ENCODE data around the gene PRKG1.

PRKG1 gene

DNA sequence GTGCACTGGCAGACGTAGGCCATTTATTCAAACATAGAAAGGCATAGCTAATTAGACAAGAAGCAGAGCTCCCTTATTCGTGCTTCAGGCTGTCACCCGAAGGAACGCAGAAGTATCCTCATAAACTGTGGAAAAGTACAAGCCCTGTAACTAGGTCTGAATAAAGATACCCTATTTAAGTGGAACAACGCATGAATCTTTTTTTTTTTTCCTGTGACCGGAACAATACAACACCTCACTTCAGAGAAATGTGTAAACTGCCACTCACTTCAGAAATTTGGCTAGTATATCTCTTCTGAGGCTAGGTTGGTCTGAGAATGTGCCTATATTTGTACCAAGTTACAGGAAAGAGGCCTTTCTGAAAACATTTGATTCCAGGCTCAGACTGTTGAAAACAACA lies 633.1 kb downstream of the PRKG1 start:
- H3K79me2 ChIP-seq (ENCODE audit: insufficient read depth, low read length), result no peaks in the 10 kb centered on the region
- no peak for DNase-seq
- H3K4me1 ChIP-seq (ENCODE audit: insufficient read depth, low read length), result peaks cover 19% of the 10 kb centered on the region
- ATAC-seq (ENCODE audit: insufficient read depth, low read depth), result peak; percentile 73
- no peak overlapping the region for H3K4me3 ChIP-seq (ENCODE audit: low read depth in 1 of 2, low read length in 2 of 2)
- H3K9ac ChIP-seq (ENCODE audit: low read depth, low read length), result no peak overlapping the region
- H3K27me3 ChIP-seq (ENCODE audit: insufficient read depth, low read length, poor library complexity), result no peaks in the 10 kb centered on the region
- H3K9me3 ChIP-seq (ENCODE audit: insufficient read depth, low read length, severe bottlenecking), result no peaks in the 10 kb centered on the region
- no peak overlapping the region for H3K4me2 ChIP-seq (ENCODE audit: insufficient read depth, low read length)
- TF ChIP-seq EZH2 (IDR thresholded peaks at IDR 0.05; ENCODE audit: borderline replicate concordance, low read depth, low read length, severe bottlenecking), result no peak
- TF ChIP-seq, protein P1, sequence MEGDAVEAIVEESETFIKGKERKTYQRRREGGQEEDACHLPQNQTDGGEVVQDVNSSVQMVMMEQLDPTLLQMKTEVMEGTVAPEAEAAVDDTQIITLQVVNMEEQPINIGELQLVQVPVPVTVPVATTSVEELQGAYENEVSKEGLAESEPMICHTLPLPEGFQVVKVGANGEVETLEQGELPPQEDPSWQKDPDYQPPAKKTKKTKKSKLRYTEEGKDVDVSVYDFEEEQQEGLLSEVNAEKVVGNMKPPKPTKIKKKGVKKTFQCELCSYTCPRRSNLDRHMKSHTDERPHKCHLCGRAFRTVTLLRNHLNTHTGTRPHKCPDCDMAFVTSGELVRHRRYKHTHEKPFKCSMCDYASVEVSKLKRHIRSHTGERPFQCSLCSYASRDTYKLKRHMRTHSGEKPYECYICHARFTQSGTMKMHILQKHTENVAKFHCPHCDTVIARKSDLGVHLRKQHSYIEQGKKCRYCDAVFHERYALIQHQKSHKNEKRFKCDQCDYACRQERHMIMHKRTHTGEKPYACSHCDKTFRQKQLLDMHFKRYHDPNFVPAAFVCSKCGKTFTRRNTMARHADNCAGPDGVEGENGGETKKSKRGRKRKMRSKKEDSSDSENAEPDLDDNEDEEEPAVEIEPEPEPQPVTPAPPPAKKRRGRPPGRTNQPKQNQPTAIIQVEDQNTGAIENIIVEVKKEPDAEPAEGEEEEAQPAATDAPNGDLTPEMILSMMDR (IDR thresholded peaks at IDR 0.05; ENCODE audit: borderline replicate concordance, extremely low read depth, low read length, poor library complexity, severe bottlenecking), result no peak
- H3K36me3 ChIP-seq (ENCODE audit: insufficient read depth, low read length), result no peaks in the 10 kb centered on the region
- peak overlapping the region; percentile 49 for H3K27ac ChIP-seq (ENCODE audit: low read length)
- H2AFZ ChIP-seq (ENCODE audit: low read depth, low read length), result peak overlapping the region; percentile 33
- H4K20me1 ChIP-seq (ENCODE audit: insufficient read depth, low read length), result no peaks in the 10 kb centered on the region

DNA sequence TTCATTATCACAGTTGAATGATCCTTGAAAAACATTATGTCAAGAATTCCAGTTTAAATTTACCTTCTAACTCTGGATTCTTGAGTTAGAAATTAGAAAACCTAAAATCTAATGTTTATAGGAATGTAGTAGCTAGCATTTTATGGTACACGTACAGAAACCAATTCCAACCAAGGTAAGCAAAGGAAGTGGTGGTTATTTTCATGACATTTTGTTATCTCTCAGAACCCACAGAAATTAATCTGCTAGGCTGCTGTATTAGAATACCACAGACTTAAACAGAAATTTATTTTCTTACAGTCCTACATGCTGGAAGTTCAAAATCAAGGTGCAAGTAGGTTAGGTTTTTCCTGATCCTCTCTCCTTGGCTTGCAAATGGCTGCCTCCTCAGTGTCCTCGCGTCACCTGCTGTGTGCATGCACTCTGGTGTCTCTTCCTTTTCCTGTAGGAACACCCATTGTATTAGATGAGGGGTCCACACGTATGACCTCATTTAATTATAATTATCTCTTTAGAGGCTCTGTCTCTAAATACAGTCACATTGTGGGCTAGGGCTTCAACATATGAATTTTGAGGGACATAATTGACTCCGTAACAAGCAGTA lies 633.6 kb downstream of the PRKG1 start:
- Histone ChIP-seq H2AFZ (ENCODE audit: low read depth, low read length) (peak overlapping the region; percentile 33), H4K20me1 (ENCODE audit: insufficient read depth, low read length) (no peaks in the 10 kb centered on the region), H3K27me3 (ENCODE audit: insufficient read depth, low read length, poor library complexity) (no peaks in the 10 kb centered on the region), H3K27ac (ENCODE audit: low read length) (peak overlapping the region; percentile 46), H3K4me2 (ENCODE audit: insufficient read depth, low read length) (no peak overlapping the region), H3K9me3 (ENCODE audit: insufficient read depth, low read length, severe bottlenecking) (no peaks in the 10 kb centered on the region), H3K4me1 (ENCODE audit: insufficient read depth, low read length) (peaks cover 19% of the 10 kb centered on the region), H3K4me3 (ENCODE audit: low read depth in 1 of 2, low read length in 2 of 2) (no peak overlapping the region), H3K36me3 (ENCODE audit: insufficient read depth, low read length) (no peaks in the 10 kb centered on the region), H3K79me2 (ENCODE audit: insufficient read depth, low read length) (no peaks in the 10 kb centered on the region), H3K9ac (ENCODE audit: low read depth, low read length) (no peak overlapping the region)
- ATAC-seq (ENCODE audit: insufficient read depth, low read depth) (peak; percentile 77), DNase-seq (peak; percentile 17)
- TF ChIP-seq, protein P1 (IDR thresholded peaks at IDR 0.05; ENCODE audit: borderline replicate concordance, extremely low read depth, low read length, poor library complexity, severe bottlenecking), result no peak
- TF ChIP-seq EZH2 (IDR thresholded peaks at IDR 0.05; ENCODE audit: borderline replicate concordance, low read depth, low read length, severe bottlenecking), result no peak

DNA sequence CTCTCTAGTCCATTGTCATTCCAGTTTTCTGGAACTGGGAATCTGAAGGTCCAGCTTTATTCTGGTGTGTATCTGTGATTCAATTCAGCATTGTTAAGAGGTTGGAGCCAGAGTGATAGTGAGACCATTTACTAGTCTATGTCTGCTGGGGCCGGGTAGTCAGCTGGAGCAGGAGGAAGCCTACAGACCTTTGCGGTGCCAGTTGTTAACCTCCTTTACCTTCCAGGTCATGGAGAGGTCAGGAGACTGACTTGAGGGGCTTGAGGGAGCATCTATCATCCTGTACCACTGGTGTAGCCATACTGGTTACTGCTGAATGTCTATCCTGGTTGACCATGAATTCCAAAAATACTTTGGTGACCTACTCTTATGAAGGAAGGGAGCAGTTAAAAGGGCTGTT lies 634.3 kb downstream of the PRKG1 start:
- Histone ChIP-seq H4K20me1 (ENCODE audit: insufficient read depth, low read length) (no peaks in the 10 kb centered on the region), H3K27me3 (ENCODE audit: insufficient read depth, low read length, poor library complexity) (no peaks in the 10 kb centered on the region), H3K4me2 (ENCODE audit: insufficient read depth, low read length) (no peak overlapping the region), H3K27ac (ENCODE audit: low read length) (no peak overlapping the region; the same call in 1 of the 2 replicates), H3K4me1 (ENCODE audit: insufficient read depth, low read length) (peaks cover 19% of the 10 kb centered on the region), H3K9me3 (ENCODE audit: insufficient read depth, low read length, severe bottlenecking) (no peaks in the 10 kb centered on the region), H3K36me3 (ENCODE audit: insufficient read depth, low read length) (no peaks in the 10 kb centered on the region), H2AFZ (ENCODE audit: low read depth, low read length) (peak overlapping the region; percentile 49), H3K4me3 (ENCODE audit: low read depth in 1 of 2, low read length in 2 of 2) (no peak overlapping the region), H3K9ac (ENCODE audit: low read depth, low read length) (no peak overlapping the region), H3K79me2 (ENCODE audit: insufficient read depth, low read length) (no peaks in the 10 kb centered on the region)
- DNase-seq (no peak), ATAC-seq (ENCODE audit: insufficient read depth, low read depth) (no peak)
- TF ChIP-seq, protein P1 (IDR thresholded peaks at IDR 0.05; ENCODE audit: borderline replicate concordance, extremely low read depth, low read length, poor library complexity, severe bottlenecking), result no peak
- no peak for TF ChIP-seq EZH2 (IDR thresholded peaks at IDR 0.05; ENCODE audit: borderline replicate concordance, low read depth, low read length, severe bottlenecking)
